Measurements from ENCODE around the gene FPR1. TPM values are rescaled to one million over a fixed set of nuclear protein-coding genes. Genes with fewer than 3 reads are reported as not detected.
"Not testable (repeated sequence)": the region's sequence is repeated elsewhere in the genome, so short reads cannot be mapped to it uniquely, and the experiment has no call there.

Gene FPR1
- total and polyA plus RNA-seq, 2 of the 13 experiments (the other 11 are each of a cell fraction or from before 2014, with no cell fraction given), result not detected

DNA sequence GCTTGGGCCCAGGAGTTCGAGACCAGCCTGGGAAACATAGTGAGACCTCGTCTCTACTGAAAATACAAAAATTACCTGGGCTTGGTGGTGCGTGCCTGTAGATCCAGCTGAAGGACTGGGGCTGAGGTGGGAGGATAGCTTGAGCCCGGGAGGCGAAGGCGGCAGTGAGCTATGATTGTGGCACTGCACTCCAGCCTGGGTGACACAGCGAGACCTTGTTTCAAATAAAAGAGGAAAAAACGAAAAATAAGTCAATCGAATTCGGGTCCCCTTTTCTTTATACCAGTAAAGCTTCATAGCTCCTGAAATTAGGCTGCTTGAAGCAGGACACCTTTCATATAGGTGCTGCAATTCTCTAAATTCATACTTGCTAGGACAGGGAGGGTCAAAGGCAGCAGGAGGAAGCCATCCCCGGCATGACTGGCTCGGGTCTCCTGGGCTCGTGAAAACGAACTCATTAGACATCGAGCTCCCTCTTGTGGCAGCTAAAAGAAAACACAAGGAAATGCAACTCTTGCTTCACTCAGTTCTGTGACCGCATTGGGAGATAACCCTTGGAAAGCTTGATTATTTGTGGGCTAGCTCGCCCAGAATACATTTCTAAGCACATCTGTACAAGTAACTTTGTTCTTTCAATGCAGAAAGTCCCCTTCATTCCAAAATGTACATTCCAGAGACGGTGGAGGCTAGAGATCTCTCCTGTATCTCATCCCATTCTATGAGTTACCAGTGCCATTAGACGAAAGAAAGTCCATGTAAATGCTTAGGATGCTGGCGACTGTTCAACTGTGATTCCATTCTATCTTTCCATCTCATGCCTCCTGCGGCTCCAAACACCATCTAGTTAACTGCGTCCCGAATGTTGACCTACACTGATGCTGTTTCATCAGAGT is 26.1 kb upstream of the FPR1 start (continued):
- TF ChIP-seq TARDBP (CRISPR knock-in tag; IDR thresholded peaks at IDR 0.05) (no peak), CEBPB (IDR thresholded peaks at IDR 0.05; ENCODE audit: borderline replicate concordance, low read depth, low read length) (peak; percentile 78), RAD21 (CRISPR knock-in tag; IDR thresholded peaks at IDR 0.05) (peak; percentile 38; the same call in 1 of the 2 replicates), ELF3 (CRISPR knock-in tag; IDR thresholded peaks at IDR 0.05) (peak; percentile 82), NR2F6 (IDR thresholded peaks at IDR 0.05) (no peak), NR2F6 (CRISPR knock-in tag; IDR thresholded peaks at IDR 0.05) (no peak), ZNF547 (CRISPR knock-in tag; IDR thresholded peaks at IDR 0.05) (no peak), CEBPG (CRISPR knock-in tag; IDR thresholded peaks at IDR 0.05) (peak; percentile 76), STAG1 (CRISPR knock-in tag; IDR thresholded peaks at IDR 0.05) (peak; percentile 80), ZNF619 (CRISPR knock-in tag; IDR thresholded peaks at IDR 0.05) (no peak)
- TF ChIP-seq, protein P1, sequence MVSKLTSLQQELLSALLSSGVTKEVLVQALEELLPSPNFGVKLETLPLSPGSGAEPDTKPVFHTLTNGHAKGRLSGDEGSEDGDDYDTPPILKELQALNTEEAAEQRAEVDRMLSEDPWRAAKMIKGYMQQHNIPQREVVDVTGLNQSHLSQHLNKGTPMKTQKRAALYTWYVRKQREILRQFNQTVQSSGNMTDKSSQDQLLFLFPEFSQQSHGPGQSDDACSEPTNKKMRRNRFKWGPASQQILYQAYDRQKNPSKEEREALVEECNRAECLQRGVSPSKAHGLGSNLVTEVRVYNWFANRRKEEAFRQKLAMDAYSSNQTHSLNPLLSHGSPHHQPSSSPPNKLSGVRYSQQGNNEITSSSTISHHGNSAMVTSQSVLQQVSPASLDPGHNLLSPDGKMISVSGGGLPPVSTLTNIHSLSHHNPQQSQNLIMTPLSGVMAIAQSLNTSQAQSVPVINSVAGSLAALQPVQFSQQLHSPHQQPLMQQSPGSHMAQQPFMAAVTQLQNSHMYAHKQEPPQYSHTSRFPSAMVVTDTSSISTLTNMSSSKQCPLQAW (CRISPR knock-in tag; IDR thresholded peaks at IDR 0.05), result 0 out of 2 replicates have a peak, but pooled peaks have one; percentile 32
- TF ChIP-seq, protein P2, sequence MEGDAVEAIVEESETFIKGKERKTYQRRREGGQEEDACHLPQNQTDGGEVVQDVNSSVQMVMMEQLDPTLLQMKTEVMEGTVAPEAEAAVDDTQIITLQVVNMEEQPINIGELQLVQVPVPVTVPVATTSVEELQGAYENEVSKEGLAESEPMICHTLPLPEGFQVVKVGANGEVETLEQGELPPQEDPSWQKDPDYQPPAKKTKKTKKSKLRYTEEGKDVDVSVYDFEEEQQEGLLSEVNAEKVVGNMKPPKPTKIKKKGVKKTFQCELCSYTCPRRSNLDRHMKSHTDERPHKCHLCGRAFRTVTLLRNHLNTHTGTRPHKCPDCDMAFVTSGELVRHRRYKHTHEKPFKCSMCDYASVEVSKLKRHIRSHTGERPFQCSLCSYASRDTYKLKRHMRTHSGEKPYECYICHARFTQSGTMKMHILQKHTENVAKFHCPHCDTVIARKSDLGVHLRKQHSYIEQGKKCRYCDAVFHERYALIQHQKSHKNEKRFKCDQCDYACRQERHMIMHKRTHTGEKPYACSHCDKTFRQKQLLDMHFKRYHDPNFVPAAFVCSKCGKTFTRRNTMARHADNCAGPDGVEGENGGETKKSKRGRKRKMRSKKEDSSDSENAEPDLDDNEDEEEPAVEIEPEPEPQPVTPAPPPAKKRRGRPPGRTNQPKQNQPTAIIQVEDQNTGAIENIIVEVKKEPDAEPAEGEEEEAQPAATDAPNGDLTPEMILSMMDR (CRISPR knock-in tag; IDR thresholded peaks at IDR 0.05), result peak; percentile 86

DNA sequence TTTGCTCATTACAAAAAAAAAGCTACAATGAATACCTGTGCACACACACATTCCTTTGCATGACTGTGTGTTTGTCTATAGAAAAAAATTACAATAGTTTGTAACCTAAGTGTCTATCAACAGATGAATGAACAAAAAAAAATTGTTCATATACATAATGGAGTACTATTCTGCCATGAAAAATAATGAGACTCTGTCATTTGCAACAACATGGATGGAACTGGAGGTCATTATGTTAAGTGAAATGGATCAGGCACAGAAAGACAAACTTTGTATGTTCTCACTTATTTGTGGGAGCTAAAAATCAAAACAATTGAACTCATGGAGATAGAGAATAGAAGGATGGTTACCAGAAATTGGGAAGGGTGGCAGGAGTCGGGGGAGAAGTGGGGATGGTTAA is 24.9 kb upstream of the FPR1 start:
- FAIRE-seq; H3K27ac ChIP-seq (ENCODE audit: extremely low read length, insufficient read depth, low read length); intact Hi-C loops (cut with micrococcal nuclease; ENCODE audit: unreplicated experiment); H3K9me3 ChIP-seq (ENCODE audit: low read length); H3K4me1 ChIP-seq (ENCODE audit: insufficient read depth, low read length); H2AFZ ChIP-seq (ENCODE audit: low read length); H3K36me3 ChIP-seq (replicated peaks in 1 of 2; ENCODE audit: control insufficient read depth in 1 of 2, insufficient read depth in 2 of 2, low read length in 2 of 2); DNase-seq (ENCODE audit: low spot score); H3K9ac ChIP-seq (ENCODE audit: insufficient read depth, low read depth, low read length); H4K20me1 ChIP-seq (ENCODE audit: insufficient read depth, low read length); H3K79me2 ChIP-seq (ENCODE audit: insufficient read depth, low read length); ATAC-seq; H3K27me3 ChIP-seq (ENCODE audit: control insufficient read depth in 1 of 2, insufficient read depth in 2 of 2, low read length in 2 of 2); CTCF ChIA-PET (ENCODE audit: low intra/inter-chr PET ratio, low total read pairs); BruUV-seq (replicated peaks); H3K4me3 ChIP-seq (replicated peaks in 1 of 3; ENCODE audit: insufficient read depth in 1 of 3, low read depth in 2 of 3, low read length in 3 of 3); H3K4me2 ChIP-seq (ENCODE audit: low read depth, low read length); POLR2A ChIA-PET; in situ Hi-C loops (cut with HindIII; ENCODE audit: extremely low pct_ligation_motif_present, low pct_unique_long_range_greater_than_20kb): not testable (repeated sequence)
- 10% methylated on average over 1 of the region's 1 CpG for WGBS (ENCODE audit: low lambda C conversion rate)
